HG02840 (cell line): ENCODE data around the gene YDJC.
"Not testable (repeated sequence)": the region's sequence is repeated elsewhere in the genome, so short reads cannot be mapped to it uniquely, and the experiment has no call there.

ENCODE experiments used
- ATAC-seq: cut with Tn5 transposase; IDR thresholded peaks from one replicate; pipeline ENCODE4 v1.9.1; 2021; ENCODE audit warnings: mild to moderate bottlenecking, moderate library complexity, moderate number of reproducible peaks; ENCODE audit not compliant: unreplicated experiment, low FRiP score

Gene YDJC

DNA sequence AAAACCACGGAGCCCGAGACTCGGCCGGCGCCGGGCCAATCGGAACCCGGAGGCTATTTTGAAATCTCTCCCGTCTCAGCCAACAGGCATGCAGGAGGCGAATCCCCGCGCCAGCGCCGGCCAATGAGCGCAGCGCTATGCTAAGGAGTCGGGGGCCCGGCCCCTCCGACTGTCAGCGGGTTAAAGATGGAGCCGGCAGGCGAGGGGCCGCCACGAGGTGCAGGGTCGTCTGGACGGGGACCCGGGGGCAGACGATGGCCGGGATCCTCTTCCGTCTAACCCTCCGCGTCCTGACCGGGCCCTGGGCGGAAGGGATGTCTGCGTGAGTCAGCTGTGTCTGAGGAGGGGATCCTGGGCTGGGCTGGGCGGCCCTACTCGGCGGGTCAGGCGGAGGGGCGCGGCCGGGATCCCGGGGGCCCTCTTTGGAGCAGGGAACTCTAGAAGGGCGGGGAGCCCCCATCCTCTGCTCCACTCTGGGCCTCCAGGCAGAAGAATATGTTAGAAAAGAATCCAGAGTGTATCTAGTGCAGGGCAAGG is 22.3 kb upstream of the YDJC start:
- peak; percentile 79 for ATAC-seq

DNA sequence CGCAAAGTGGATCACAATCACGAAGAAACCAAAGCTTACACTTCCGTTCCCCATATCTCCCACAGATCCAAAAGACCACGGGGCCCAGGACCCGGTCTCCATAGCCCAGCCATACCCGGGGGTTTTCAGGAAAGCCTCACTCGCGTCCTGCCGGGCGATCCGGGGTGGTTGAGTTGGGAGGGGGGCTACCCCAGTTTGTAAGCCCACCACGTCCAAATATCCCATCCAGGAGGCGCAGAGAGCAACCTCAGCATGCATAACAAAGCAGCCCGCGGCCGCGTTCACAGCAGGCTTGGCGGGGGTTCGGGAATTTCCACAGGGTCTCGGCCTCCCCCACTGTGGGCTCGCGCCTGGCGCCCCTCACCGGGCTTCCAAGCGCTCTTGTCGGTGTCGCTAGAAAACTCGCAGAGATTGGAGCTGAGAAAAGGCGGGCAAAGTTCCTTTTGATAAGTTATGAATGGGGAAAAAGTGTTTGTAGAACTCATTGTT is 21.7 kb upstream of the YDJC start:
- peak; percentile 20 for ATAC-seq

DNA sequence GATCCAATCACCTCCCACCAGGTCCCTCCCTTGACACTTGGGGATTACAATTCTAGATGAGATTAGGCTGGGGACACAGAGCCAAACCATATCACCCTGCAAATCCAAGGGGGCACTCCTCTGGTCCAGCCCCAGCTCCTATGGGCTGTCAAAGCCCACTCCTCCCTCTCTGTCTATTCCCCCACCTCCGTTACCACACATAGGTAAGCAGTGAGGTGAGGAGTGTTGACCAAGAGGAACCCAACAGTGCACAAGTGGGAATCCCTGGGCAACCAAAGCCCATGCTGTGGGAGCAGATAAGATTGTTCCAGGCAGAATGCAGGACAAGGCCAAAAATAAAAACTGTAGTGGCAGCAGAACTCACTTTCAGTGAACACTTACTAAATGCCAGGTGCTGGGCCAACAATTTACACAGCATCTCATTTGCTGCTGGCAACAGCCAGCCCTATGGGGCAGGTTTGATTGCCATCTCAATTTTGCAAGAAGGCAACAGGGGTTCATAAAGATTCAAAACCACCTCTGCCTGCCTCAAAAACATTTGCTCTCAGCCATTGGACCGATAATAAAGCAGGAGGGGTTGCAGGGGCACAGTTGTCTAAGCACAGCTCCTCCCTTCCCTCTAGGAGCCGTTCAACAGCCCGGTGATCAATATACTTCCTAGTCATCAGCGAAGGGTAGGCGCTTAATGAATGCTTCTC is 21.1 kb upstream of the YDJC start:
- peak; percentile 4 for ATAC-seq

DNA sequence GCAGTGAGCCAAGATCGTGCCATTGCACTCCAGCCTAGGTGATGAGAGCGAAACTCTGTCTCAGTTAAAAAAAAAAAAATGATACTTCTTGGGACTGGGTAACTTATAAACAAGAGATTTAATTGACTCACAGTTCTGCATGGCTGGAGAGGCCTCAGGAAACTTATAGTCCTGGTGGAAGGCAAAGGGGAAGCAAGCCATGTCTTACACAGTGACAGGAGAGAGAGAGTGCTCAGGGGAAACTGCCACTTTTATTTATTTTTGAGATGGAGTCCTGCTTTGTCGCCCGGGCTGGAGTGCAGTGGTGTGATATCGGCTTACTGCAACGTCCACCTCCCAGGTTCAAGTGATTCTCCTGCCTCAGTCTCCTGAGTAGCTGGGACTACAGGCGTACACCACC is 20.5 kb upstream of the YDJC start:
- no peak for ATAC-seq

DNA sequence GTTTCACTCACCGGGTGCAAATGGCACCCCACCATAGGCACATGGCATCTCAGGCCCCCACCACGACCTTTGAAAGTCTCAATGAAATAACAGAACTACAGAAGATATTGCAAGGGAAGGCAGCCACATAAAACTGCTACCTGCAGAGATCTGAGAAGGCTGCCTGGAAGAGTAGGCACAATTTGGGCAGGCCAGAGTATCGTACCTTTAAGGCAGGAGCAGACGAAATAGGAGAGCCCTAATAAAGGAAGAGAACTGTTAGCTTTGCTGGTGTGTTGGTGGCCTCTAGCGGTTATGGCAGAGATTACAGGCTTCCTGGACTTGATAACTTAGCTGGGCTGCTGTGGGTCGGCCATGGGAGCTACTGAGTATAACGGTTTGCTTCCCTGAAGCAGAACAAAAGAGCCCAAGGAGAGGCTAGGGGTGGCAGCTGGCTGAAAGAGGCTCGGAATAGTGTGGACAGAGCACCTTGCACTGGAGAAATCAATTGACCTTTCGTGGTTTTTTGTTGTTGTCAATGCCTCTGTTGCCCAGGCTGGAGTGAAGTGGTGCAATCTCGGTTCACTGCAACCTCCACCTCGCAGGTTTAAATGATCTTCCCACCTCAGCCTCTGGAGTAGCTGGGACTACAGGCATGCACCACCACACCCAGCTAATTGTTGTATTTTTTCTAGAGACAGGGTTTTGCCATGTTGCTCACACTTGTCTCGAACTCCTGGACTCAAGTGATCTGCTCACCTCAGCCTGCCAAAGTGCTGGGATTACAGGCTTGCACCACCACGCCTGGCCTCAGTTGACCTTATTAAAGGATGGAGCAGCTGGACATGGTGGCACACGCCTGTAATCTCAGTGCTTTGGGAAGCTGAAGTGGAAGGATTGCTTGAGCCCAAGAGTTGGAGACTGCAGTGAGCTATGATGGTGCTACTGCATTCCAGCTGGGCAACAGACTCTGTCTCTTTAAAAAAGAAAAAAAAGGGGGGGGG is 17.1 kb upstream of the YDJC start:
- no peak for ATAC-seq

DNA sequence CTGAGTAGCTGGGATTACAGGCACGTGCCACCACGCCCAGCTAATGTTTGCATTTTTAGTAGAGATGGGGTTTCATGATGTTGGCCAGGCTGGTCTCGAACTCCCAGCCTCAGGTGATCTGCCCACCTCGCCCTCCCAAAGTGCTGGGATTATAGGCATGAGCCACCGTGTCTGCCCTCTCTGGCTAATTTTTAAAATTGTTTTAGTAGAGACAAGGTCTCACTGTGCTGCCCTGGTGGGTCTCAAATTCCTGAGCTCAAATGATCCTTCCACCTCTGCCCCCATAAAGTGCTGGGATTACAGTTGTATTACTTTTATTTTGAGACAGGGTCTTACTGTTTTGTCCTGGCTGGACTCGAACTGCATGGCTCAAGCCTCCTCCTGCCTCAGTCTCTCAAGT is 15.7 kb upstream of the YDJC start:
- not testable (repeated sequence) for ATAC-seq

DNA sequence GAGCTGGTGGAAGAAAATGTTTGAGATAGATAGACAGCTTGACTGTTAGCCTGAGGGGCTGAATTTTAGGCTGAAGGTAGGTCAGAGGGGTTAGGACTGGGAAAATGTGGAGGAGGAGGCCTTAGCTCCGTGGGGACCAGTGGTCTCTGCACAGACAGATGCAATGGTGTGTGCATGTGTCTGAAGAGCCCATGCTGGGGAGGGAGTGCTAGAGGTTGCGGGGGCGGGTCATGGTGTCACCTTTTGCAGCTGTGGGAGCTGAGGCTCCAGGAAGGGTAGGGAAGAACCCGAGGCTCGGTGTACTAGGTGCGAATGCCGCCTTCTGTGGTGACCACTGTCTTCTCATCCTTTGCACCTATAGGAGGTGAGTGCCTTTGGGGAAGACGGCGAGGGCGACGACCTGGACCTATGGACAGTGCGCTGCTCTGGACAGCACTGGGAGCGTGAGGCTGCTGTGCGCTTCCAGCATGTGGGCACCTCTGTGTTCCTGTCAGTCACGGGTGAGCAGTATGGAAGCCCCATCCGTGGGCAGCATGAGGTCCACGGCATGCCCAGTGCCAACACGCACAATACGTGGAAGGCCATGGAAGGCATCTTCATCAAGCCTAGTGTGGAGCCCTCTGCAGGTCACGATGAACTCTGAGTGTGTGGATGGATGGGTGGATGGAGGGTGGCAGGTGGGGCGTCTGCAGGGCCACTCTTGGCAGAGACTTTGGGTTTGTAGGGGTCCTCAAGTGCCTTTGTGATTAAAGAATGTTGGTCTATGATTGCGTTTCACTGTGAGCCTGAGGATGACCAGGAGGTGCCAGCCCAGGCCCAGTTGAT is 13.9 kb upstream of the YDJC start:
- no peak for ATAC-seq

DNA sequence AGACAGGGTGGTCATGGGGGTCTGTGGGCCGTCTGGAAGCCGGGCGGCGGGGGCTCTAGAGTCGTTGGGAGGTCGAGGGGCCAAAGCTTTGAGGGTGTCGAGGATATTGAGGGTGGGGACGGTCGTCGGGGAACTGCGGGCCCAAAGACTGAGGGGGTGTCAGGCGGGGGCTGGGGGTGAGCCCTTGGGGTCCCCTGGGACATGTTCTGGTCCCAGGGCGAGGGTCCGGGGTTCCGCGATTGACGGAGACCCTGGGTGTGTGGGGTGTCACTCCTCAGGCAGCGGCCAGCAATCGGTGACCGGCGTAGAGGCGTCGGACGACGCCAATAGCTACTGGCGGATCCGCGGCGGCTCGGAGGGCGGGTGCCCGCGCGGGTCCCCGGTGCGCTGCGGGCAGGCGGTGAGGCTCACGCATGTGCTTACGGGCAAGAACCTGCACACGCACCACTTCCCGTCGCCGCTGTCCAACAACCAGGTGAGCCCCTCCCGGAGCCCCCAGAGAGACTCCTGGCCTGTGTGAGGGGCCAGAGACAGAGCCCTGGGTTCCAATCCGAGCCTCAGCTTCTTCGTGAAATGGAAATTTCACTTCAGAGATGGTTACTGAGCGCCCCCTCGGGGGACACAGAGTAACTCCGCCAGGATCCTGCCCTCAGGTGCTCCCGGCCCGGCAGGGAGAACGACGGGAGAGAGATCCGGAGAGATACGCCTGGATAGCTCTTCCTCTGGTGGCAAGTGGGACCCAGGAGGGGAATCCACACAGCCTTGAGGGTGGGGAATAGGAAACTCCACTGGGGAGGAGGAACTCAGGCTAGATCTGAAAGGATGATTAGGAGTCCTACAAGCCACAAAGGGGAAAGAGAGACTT is 13.0 kb upstream of the YDJC start:
- no peak for ATAC-seq

DNA sequence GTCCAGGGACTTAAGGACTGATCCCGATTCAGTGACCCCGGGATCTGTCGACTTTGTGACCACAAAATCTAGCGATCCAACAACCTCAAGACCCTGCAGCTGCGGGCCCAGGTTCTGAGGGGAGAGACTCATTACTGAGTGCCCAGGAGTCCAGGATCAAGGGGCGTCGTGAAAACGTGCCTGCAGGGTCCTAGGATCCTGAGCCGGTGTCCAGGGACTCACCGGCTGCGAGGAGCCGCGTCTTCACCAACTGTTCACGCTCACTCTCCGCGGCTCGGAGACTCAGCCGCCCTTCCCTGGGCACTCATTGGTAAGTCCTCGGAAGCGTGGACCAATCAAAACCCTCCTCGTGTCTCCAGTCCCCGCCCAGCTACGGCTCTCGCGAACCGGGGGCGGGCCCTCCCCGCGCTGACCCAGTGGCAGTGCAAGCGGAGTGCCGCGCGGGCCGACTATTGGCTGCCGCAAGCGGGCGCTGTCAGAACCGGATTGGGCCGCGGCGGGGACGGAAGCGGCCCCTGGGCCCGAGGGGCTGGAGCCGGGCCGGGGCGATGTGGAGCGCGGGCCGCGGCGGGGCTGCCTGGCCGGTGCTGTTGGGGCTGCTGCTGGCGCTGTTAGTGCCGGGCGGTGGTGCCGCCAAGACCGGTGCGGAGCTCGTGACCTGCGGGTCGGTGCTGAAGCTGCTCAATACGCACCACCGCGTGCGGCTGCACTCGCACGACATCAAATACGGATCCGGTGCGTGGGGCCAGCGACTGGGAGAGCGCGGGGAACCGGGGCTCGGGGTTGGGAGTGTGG is 12.2 kb upstream of the YDJC start, which contains the start of gene SDF2L1:
Gene SDF2L1, plus strand, starts transcription at position 514 of the 795 bp plus-strand sequence. Its CDS starts 35 bp downstream, at position 549.
- ATAC-seq, result peak; percentile 93

DNA sequence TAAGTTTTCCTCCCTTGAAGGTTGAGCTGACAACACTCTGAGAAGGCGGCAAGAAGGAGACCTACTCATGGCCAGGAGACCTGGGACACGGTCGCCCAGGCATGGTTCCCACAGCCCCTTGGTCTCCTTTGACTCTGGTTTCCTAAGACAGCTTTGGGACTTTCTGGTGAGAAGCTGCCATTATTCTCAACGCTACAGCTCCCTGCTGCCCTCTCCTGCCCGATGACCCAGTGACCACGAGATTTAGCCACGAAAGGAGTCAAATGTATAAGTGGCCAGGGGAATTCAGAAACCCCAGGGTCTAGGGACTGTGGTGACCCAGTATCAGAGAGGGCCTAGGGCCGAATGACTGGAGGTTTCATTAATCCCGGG is 11.6 kb upstream of the YDJC start:
- ATAC-seq, result no peak

DNA sequence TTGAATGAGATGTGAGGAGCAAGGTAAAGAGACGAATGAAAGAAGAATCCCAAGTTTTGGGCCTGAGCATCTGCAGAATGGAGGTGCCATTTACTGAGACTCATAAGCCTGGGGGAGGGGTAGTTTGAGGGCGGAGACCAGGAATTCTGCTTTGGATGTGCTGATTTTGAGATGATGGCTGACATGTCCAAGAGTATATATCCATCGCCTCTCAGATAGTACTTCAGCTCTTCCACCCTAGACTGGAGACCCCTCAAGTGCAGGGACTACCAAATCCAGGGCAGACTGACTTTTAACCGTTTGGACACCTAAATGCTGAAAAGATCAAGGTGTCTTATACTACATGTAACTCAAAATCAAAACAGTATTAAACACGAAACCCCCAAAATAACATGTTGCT is 11.0 kb upstream of the YDJC start:
- ATAC-seq, result no peak

DNA sequence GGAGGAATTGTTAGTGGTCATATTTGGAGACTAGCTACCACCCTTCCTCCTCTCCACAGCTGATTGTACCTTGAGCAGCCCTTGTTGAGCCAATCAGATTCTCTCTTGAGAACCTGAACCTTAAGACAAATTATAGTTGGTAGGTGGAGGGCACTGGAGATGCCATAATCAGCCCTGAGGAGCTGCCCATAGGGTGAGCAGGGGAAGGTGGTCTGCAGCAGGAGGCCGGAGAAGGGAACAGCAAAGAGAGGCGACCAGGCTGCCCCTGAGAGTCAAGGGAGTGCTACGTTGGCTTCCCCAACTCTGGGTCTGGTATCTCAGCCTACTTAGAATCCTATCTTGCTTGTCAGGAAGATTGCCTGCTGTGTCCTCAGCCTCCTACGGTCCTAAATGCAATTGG is 9.5 kb upstream of the YDJC start:
- ATAC-seq, result no peak

DNA sequence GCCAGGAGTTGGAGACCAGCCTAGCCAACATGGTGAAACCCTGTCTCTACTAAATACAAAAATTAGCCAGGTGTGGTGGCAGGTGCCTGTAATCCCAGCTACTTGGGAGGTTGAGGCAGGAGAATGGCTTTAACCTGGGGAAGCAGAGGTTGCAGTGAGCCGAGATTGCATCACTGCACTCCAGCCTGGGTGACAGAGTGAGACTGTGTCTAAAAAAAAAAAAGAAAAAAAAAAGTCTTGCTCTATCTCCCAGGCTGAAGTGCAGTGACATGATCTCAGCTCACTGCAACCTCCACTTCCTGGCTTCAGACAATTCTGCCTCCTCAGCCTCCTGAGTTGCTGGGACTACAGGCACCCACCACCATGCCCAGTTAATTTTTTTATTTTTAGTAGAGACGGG is 7.6 kb upstream of the YDJC start:
- not testable (repeated sequence) for ATAC-seq

DNA sequence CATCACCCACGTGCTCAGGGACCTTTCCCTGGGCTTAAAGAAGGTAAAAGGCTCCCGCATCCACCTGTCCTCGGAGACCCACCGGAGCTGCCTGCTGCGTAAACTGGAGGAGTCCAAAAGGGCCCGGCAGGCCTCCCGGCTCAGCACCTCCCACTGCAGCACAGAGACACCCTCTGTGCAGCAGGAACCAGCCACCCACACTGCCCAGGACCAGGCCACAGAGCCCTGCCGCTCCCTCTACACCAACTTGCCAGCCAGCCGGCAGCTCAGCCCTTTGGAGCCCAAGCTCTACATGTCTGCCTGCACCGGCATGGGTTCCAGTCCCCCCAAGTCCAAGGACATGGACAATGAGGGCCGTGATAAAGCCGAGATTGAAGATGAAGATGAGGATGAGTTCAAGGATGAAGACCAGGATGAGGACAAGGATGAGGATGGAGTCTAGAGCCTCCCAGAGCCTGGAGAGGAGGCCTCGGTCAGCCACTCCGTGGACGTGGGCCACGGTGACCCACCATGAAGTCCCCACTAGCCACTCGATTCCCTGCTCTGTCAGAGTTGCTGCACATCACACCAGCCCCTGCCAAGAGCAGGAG is 6.9 kb upstream of the YDJC start:
- no peak for ATAC-seq

DNA sequence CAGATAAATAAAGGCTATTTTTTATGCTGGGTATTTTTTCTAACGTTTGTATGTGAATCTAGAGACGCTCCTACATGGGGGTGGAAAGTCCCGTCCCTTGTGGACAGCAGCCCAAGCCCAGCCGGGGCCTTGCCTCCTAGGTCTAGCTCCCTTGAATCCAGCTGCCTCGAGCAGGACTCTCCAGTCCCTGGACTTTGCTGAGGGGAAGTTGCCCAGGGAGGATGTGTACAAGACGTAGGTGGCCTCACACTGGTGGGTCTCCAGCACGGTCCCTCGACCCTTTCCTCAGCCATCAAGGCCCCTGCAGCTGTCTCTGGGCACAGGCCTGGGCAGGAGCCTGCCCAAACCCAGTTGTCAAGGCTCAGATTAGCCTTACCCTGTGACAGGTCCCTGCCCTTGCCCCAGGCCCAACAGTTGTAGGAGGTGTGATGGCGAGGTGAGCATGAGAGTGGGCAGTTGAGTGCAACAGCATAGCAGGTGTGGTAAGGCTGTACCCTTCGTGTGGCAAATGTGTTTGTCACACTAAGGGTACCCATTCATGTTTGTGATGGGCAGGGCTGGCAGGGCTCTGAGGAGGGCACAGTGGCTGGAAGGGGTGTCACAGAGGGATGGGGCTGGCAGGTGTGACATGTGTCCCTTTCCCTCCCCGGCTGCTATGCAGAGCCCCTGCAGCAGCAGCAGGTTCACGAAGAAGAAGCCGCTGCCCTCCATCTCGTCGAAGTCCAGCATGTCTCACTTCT is 6.1 kb upstream of the YDJC start:
- ATAC-seq, result no peak

DNA sequence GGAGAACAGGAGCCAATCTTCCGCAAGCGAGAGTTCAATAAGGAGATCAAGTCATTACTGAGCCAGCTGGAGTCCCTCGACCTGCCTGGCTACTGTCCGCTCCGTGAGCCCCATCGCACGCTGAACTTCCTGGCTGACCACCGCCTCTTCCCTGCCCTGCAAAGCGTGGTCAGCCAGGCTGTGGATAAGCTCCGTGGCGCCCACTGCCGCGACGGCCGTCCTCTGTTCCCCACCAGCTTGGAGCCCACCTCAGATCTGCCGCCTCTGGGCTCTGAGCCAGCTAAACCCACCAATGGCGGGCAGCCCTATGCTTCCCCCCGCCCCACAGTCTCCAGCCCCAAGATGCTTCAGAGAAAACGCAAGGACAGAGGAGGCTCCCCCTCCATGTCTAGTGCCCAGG is 5.0 kb upstream of the YDJC start:
- ATAC-seq, result no peak

DNA sequence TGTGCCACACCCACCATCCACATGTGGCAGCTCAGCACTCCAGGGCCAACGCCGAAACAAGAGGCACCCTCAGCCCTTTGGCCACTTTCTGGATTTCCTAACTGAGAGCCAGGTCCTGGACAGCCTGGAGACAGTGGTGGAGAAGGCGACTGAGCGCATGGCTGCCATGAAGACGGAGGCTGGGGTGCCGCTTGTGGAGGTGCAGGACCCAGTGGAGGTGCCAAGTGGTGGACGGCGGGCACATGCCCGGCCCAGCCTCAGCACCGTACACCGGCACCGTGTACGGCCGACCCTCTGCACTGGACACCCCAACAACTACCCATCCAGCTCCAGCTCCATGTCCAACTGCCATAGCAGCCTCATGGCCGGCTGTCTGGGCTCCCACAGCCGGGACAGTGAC is 4.3 kb upstream of the YDJC start:
- ATAC-seq, result no peak

DNA sequence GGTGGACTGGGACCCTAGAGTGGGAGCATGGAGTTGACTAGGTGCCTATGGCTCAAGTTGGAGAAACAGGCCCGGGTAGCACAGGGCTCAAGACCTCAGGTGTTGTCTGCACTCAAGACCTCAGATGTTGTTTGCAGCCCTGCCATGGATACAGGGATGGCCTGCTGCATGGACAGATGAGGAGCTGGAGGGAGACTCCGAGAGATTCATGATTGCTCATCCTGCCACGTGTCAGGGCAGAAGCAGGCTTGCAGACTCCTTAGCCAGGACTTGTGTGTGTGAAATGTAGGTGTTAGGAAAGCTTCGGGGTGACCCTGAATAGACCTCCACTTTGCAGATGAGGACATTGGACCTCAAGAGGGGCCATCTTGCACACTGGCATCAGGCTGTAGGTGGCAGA is 3.7 kb upstream of the YDJC start:
- ATAC-seq, result no peak
